ENCODE measurements around the gene DAZ2. TPM values are rescaled to one million over a fixed set of nuclear protein-coding genes. Genes with fewer than 3 reads are reported as not detected.

DAZ2 gene
- total RNA-seq, 1 donor from 2014 or later: not detected

Other genes with a start within 250 kb of the DAZ2 start
- not detected in 2 replicates for gene BPY2, start 235.3 kb upstream of the DAZ2 start, total RNA-seq
- not detected in 2 replicates for gene DAZ1, start 20.5 kb upstream of the DAZ2 start, total RNA-seq

Measured in astrocyte (in vitro differentiated cells and primary cell).